ENCODE results near the gene MAML2. TPM values are rescaled to one million over a fixed set of nuclear protein-coding genes. Genes with fewer than 3 reads are reported as not detected.

MAML2 gene
- total and polyA plus RNA-seq, 4 donors, result 3.8 to 41.8 (median 13.7) TPM

GRCh38 chr11:96084610-96085318 is 258.2 kb downstream of the MAML2 start:
- TF ChIP-seq CTCF (IDR thresholded peaks at IDR 0.05; ENCODE audit: control extremely low read depth, extremely low read depth), result no peak
- ATAC-seq (ENCODE audit: insufficient read depth, low FRiP score) (no peak), DNase-seq (no peak)
- Histone ChIP-seq H3K9me3 (ENCODE audit: control insufficient read depth in 4 of 4, insufficient read depth in 3 of 4, low read length in 3 of 4) (no peaks in the 10 kb centered on the region), H3K4me1 (ENCODE audit: control insufficient read depth in 5 of 5, insufficient read depth in 5 of 5, low read length in 5 of 5) (peaks cover 0 to 11% (median 6%) of the 10 kb centered on the region in 5 donors), H3K4me3 (no peak overlapping the region), H3K27ac (ENCODE audit: low read depth in 1 of 2, low read length in 1 of 2) (no peak overlapping the region), H3K9ac (ENCODE audit: insufficient read depth in 1 of 2, low read length in 2 of 2) (no peak overlapping the region), H3K27me3 (ENCODE audit: control insufficient read depth in 3 of 3, insufficient read depth in 3 of 3, low read length in 2 of 3) (no peaks in the 10 kb centered on the region), H3K36me3 (ENCODE audit: control insufficient read depth in 4 of 4, insufficient read depth in 4 of 4, low read length in 4 of 4) (peaks cover 0 to 6% (median 3%) of the 10 kb centered on the region in 4 donors)
- WGBS, 2 donors, result 58 to 72% methylated on average over 6 of the region's 6 CpGs

GRCh38 chr11:96082936-96083335 is 260.1 kb downstream of the MAML2 start:
- peaks cover 0 to 10% (median 0%) of the 10 kb centered on the region in 5 donors for H3K4me1 ChIP-seq (ENCODE audit: control insufficient read depth in 5 of 5, insufficient read depth in 5 of 5, low read length in 5 of 5)
- H3K27ac ChIP-seq (ENCODE audit: low read depth in 1 of 2, low read length in 1 of 2), result no peak overlapping the region
- H3K27me3 ChIP-seq (ENCODE audit: control insufficient read depth in 3 of 3, insufficient read depth in 3 of 3, low read length in 2 of 3), result no peaks in the 10 kb centered on the region
- no peaks in the 10 kb centered on the region for H3K9me3 ChIP-seq (ENCODE audit: control insufficient read depth in 4 of 4, insufficient read depth in 3 of 4, low read length in 3 of 4)
- ATAC-seq (ENCODE audit: insufficient read depth, low FRiP score) (no peak), DNase-seq (no peak)
- 92 to 95% methylated on average over 2 of the region's 2 CpGs for WGBS, 2 donors
- TF ChIP-seq CTCF (IDR thresholded peaks at IDR 0.05; ENCODE audit: control extremely low read depth, extremely low read depth), result no peak
- no peaks in the 10 kb centered on the region for H3K36me3 ChIP-seq (ENCODE audit: control insufficient read depth in 4 of 4, insufficient read depth in 4 of 4, low read length in 4 of 4)
- no peak overlapping the region for H3K9ac ChIP-seq (ENCODE audit: insufficient read depth in 1 of 2, low read length in 2 of 2)
- no peak overlapping the region for H3K4me3 ChIP-seq

GRCh38 chr11:96082002-96082899 is 260.7 kb downstream of the MAML2 start:
- Histone ChIP-seq H3K9me3 (ENCODE audit: control insufficient read depth in 4 of 4, insufficient read depth in 3 of 4, low read length in 3 of 4) (no peaks in the 10 kb centered on the region), H3K27me3 (ENCODE audit: control insufficient read depth in 3 of 3, insufficient read depth in 3 of 3, low read length in 2 of 3) (no peaks in the 10 kb centered on the region), H3K27ac (ENCODE audit: low read depth in 1 of 2, low read length in 1 of 2) (no peak overlapping the region), H3K9ac (ENCODE audit: insufficient read depth in 1 of 2, low read length in 2 of 2) (no peak overlapping the region), H3K4me1 (ENCODE audit: control insufficient read depth in 5 of 5, insufficient read depth in 5 of 5, low read length in 5 of 5) (peaks cover 0 to 10% (median 0%) of the 10 kb centered on the region in 5 donors), H3K4me3 (no peak overlapping the region), H3K36me3 (ENCODE audit: control insufficient read depth in 4 of 4, insufficient read depth in 4 of 4, low read length in 4 of 4) (no peaks in the 10 kb centered on the region)
- 84 to 89% methylated on average over 11 of the region's 11 CpGs for WGBS, 2 donors
- DNase-seq (no peak), ATAC-seq (ENCODE audit: insufficient read depth, low FRiP score) (no peak)
- TF ChIP-seq CTCF (IDR thresholded peaks at IDR 0.05; ENCODE audit: control extremely low read depth, extremely low read depth), result no peak
